ENCODE results near the gene CMTM2.

The CMTM2 gene

GRCh38 chr16:66637806-66638205 lies 58.5 kb downstream of the CMTM2 start:
- DNase-seq: no peak
